HG03060 (cell line): ENCODE results near the gene RCBTB1.
A peak's percentile ranks its signal among the peaks of the same experiment; 100 is the strongest.
"Not testable (repeated sequence)": the region's sequence is repeated elsewhere in the genome, so short reads cannot be mapped to it uniquely, and the experiment has no call there.

ENCODE experiments used
- ATAC-seq: cut with Tn5 transposase; IDR thresholded peaks from one replicate; pipeline ENCODE4 v1.9.1; 2021; ENCODE audit warnings: low read depth, moderate number of reproducible peaks; ENCODE audit not compliant: unreplicated experiment

Gene RCBTB1

DNA sequence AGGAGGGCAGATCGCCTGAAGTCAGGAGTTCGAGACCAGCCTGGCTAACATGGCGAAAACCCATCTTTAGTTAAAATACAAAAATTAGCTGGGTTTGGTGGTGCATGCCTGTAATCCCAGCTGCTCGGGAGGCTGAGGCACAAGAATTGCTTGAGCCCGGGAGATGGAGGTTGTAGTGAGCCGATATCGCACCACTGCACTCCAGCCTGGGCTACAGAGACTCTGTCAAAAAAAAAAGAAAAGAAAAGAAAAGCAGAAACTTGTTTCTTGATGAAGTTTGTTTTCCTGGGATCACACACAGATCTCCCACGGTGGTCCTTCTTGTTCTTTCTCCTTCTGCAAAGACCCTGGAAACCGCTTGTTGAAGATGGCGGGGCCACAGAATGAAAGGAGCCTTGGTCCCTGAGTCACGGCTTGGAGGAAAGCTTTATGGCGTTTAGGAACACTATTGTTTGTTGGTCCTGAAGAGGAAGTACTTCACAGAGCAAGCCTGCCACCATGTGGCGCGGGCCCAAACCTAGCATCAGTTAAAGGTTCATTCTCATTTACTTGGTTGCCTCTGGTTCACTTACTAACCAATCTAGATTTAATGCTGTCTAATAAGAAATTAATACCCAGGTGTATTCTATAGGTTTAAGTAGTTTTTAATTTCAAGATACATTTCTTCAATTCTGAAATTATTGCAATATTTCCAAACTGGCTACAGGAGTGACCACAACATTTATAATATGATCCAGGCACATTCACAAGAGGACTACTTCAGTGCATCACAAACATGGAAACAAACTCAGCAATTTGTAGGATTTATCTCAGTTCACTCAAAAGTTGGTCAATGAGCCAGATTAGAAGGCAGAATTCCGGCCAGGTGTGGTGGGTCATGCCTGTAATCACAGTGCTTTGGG lies 21.6 kb upstream of the RCBTB1 start:
- peak; percentile 90 for ATAC-seq

DNA sequence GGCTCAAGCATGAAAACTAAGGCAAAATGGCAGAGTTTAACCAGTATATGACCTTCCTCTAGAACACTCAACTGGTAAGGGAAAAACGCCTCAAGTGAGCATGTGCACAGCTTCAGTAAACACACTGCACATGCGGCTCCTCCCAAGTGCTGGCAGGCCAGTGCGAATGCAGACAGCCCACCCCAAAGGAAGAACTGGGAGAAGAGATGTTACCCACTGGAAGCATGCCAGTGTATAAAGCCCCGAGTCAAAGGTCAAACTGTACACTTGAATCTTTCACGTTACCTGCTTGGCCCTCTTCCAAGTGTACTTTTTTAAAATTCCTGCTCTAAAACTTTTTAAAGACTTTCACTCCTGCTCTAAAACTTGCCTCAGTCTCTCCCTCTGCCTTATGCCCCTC lies 19.2 kb upstream of the RCBTB1 start:
- ATAC-seq = no peak

DNA sequence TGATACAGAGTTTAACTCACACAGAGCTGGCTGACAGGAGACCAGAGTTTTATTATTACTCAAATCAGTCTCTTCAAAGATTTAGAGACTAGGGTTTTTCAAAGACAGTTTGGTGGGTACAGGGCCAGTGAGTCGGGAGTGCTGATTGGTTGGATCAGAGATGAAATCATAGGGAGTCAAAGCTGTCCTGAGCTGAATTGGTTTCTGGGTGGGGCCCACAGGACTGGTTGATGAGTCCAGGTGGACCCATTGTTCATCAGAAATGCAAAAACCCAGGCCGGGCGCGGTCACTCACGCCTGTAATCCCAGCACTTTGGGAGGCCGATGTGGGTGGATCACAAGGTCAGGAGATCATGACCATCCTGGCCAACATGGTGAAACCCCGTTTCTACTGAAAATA lies 17.3 kb upstream of the RCBTB1 start:
- ATAC-seq = not testable (repeated sequence)

DNA sequence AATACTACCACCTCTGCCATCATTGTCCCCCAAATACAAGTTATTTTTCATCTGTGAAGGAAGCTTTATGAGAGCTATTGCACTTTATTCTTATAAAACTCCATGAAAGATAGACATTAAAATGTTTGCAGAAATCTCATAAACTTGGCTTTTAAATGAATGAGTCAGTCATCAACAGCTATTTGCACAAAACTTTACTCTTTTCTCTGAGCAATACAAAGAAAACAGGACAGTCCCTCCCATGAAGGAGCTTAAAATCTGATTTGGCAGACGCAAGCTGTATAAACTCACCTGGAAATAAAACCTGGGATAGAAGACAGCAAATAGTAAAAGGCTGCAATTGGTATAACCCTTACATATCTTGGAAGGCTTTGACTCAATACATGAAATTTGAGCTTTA lies 16.6 kb upstream of the RCBTB1 start:
- no peak for ATAC-seq

DNA sequence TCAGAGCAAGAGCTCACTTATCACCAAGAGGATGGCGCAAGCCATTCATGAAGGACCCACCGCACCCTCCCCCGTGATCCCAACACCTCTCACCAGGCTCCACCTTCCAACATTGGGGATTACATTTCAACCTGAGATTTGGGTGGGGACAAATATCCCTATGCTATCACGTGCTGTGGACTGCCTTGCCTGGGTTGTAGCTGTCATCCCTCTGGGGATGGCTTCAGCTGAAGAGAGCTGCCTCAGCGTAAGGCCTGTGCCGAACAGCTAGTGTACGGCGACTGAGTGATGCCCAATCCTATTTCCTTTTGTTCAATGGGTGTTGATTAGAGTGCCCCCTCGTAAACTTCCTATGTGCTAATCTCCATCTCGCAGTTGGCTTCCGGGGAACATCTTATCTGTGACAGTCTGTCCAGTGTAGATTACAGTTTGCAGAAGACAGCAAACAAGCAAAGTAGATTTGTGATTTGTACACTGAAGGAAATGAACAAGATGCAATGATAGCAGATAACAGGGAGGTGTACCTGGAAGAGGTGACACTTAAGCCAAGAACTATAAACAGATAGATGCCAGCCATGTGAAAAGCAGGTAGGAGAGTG lies 11.8 kb upstream of the RCBTB1 start:
- ATAC-seq = no peak

DNA sequence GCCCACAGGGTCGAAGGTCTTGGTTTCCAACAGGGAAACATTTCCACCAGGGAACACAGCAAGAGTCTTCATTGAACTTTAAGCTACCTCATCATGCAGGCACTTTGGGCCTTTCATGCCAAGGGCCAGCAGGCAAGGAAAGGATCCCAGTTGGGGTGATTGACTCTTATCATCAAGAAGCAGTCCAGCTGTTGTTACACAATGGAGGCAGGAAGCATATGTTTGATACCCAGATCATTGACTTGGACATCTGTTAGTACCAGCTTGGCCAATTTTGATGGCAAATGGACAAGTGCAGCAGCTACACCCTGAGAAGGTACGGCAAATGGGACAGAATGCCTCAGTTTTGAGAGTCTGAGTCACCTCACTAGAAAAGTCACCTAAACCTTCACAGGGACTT lies 10.9 kb upstream of the RCBTB1 start:
- no peak for ATAC-seq

DNA sequence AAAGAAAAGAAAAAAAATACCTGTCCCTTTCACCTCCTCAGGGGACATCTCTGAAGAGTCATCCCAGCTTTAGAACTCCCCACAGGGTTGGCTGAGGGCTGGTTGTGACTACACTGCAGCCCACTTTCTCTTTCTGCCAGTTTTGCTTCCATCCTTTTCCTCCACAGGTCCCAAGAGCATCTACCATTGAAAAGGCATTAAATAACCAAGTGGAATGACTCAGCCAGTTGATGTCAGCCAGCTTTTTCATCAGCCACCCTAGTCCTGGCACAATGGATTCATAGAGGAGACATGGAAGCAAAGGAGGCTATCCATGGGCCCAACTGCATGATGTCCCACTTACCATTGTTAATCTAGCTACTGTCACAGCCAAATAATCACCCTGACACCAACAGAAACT lies 9.2 kb upstream of the RCBTB1 start:
- ATAC-seq = no peak

DNA sequence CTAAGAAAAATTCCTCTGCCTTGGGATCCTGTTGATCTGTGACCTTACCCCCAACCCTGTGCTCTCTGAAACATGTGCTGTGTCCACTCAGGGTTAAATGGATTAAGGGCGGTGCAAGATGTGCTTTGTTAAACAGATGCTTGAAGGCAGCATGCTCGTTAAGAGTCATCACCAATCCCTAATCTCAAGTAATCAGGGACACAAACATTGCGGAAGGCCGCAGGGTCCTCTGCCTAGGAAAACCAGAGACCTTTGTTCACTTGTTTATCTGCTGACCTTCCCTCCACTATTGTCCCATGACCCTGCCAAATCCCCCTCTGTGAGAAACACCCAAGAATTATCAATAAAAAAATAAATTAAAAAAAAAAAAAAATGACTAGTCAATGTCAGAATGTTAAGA lies 8.5 kb upstream of the RCBTB1 start:
- not testable (repeated sequence) for ATAC-seq

DNA sequence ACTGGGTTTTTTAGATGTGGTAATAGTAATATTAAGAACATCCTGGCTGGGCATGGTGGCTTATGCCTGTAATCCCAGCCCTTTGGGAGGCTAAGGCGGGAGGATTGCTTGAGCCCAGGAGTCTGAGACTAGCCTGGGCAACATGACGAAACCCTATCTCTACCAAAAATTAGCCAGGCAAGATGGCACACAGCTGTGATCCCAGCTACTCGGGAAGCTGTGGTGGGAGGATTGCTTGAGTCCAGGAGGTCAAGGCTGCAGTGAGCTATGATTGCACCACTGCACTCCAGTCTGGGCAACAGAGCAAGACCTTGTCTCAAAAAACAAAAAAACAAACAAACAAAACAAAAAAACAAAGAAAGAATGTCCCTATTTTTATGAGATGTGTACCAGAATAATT lies 5.4 kb upstream of the RCBTB1 start:
- not testable (repeated sequence) for ATAC-seq

DNA sequence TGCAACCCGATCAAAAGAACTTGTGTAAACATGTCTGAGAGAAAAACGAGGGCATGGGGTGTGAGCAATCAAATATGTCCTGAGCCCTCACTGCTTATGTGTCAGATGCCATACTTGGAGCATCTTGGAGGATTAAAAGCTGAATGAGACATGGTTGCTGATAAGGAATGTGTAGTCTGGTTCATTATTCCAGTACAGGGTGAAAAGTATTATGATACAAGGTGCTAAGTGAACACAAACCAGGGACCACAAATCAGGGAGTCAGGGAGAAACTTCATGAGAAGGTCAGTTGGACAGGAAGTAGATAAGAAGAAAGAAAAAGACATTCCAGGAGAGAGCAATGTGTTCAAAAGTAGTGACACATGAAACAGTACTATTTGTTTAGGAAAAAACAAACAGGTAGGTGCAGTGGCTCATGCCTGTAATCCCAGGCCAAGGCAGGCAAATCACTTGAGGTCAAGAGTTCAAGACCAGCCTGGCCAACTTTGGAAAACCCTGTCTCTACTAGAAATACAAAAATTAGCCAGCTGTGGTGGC lies 2.0 kb upstream of the RCBTB1 start:
- ATAC-seq = no peak

DNA sequence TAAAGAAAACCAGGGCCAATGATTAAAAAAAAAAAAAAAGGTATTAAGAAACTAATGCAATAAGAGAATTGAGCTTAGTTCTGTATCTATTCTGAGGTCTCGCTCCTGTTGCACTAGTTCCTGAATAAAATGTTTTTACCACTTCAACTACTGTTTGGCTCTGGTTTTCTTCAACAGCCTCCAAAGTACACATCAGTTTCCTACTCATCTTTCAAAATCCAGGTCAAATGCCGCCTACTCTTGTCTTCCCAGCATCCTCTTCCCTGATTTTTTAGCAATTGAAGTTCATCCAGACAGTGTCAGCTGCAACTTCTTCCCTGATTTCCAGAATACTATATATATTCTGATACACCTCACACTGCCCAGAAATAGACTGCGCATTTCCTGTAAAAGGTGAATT lies 1.4 kb upstream of the RCBTB1 start:
- ATAC-seq = no peak

DNA sequence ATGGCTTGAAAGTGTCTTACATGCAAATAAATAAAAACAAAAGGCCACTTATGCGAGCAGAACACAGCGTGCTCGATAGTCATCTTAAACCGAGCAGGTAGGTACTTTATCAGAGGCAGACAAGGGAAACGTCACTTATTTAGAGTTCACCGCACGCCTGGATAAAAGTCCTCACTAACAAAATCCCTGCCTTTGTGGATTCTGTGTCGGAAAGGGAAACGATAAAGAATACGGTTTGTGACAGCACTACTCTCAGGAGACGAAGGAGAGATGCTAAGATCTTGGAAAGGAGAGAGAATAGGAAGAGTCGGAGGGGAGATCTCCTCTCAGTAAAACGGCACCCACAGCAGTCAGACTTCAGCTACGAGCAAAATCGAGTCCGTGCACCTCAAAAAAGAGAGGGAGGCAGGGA lies 581 bp downstream of the RCBTB1 start:
- no peak for ATAC-seq

DNA sequence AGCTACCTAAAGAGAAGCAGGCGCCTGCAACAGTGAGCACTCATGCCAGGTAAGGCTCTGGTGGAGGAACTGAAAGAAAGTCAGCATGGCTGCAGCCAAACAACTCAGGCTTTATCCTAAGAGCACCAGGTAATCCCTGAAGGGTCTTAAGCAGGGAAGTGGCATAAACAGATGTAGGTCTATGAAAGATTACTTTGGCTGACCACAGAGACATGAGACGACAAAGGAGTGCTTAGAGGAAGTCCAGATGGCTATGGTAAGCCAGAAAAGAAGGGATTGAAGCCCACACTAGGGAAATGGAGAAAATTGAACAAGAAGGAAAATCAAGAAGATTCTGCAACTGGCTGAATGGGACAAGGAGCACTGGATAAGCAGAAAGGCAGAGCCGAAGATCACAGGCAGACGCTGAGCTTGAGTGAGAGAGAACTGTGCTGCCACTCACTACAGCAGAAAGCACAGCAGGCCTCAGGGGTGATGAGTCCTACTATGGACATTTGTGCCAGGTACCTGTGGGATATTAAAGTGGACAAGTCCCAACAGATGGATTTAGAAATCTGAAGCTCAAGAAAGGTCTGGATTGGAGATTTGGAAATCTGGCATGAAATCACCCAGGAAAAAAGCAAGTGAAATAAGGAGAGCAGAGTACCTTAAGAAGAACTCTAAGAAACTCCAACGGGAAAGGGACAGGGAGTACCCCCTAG lies 4.2 kb downstream of the RCBTB1 start:
- no peak for ATAC-seq

DNA sequence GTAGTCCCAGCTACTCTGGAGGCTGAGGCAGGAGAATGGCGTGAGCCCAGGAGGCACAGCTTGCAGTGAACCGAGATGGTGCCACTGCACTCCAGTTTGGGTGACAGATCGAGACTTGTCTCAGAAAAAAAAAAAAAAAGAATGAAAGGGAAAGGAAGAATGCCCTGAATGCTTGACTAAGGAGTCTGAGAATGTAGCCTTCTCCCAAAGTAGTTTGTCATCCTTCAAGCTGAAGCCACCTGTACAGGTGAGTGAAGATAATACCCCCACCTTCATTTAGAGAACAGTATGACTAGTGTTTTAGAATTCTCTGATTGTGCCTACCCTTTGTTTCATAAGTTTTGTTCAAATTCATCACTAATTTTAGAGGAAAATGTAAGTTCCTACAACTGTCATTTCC lies 5.9 kb downstream of the RCBTB1 start:
- no peak for ATAC-seq

DNA sequence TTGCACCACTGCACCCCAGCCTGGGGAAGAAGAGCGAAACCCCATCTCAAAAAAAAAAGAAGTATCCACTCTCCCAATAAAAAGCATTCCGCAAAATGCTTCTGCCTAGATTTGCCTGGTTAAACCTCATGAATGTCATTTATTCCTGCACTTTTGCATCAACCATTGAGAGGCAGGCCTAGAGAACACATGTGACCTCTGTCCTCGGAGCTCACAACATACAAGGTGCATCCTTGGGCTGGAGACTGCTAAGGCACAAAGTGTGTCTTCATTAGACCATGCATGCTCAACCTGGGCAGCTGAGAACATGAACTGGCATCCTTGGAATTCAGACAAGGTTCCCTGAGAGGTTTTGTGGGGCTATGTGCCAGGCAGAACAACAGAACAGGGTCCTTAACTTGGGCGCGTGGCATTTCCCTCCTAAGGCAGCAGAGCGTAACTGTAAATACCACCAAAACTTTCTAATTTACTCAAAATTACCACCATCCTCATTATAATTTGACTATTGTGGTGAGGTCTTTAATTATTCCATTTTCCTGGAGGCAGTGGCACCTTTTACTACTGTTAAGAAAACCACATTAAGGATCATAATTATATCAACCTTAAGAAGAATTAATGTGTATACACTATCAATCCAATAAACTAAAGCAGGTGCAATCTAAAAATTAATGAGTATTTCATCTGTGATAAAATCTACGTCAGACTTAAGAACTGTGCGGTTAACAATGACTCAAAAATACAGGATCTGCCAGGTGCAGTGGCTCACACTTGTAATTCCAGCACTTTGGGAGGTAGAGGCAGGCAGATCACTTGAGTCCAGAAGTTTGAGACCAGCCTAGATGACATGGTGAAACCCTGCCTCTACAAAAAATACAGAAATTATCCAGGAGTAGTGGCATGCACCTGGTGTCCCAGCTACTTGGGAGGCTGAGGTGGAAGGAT lies 13.8 kb downstream of the RCBTB1 start:
- no peak for ATAC-seq

DNA sequence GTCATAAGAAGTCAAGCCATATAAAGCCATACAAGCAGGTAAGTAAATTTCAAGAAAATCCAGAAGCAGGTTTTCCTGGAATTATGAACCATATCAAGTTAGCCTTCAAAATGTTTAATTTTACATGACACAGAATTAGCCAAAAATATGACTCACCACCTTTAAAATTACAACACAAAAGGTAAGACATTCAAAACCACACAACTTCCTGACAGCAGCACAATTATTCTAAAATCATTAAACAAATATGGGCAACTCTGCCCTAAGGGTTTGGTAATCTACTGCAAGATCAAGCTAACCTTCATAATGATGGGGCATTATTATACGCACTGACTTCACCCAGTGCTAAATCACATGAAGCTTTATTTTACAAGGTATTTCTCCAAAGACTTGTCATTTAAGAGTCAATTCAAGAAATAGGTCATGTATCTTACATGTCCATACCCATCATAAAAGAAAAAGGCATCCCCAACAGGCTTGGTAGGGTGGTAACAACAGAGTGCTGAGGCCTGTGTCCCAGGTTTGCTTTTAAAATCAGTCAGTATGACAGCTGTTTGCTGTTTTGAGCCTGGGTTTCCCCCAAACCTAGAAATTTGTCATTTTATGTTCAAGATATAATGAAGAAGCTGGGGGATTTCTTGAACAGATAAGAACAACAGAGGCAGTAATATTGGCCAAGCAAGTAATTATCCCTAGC lies 15.2 kb downstream of the RCBTB1 start:
- ATAC-seq = no peak

DNA sequence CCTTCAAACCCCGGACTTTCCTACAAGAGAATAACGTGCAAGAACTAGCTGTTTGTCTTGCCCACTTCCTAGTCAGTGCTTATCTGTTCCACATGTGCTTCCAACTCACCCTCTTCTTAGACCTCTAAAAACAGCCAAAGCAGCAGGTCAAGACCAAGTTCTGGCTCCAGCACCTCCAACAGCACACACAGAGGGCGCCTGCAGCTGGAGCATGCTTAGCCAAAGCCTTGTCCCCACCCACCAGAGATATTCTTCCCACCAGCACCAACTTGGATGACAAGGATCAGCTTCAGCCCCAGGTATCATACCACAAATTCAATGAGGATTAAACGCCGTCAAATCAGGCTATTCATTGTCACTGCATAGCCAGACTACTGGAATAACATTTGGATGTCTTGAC lies 17.9 kb downstream of the RCBTB1 start:
- no peak for ATAC-seq

DNA sequence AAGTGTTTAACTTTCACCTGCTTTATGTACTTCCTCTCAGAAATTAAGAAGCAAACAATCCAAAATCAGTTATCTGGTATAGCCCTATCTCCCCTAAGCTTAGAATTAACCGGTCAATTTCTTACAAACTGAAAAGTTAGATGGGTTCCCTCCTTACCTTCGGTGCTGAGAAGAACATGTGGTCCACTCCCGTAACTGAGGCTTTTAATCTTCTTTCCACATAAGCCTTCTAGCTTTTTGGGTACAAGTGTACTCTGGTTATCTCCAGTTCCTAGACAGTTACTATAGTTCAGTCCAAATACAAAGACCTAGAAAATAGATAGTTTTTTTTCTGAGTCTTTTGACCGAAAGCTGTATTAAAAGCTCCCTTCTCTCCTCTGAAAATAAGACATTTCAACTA lies 18.9 kb downstream of the RCBTB1 start:
- no peak for ATAC-seq

DNA sequence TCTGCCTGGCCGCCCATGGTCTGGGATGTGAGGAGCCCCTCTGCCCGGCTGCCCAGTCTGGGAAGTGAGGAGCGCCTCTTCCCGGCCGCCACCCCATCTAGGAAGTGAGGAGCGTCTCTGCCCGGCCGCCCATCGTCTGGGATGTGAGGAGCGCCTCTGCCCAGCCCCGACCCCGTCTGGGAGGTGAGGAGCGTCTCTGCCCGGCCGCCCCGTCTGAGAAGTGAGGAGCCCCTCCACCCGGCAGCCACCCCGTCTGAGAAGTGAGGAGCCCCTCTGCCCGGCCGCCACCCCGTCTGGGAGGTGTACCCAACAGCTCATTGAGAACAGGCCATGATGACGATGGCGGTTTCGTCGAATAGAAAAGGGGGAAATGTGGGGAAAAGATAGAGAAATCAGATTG lies 19.9 kb downstream of the RCBTB1 start:
- not testable (repeated sequence) for ATAC-seq

DNA sequence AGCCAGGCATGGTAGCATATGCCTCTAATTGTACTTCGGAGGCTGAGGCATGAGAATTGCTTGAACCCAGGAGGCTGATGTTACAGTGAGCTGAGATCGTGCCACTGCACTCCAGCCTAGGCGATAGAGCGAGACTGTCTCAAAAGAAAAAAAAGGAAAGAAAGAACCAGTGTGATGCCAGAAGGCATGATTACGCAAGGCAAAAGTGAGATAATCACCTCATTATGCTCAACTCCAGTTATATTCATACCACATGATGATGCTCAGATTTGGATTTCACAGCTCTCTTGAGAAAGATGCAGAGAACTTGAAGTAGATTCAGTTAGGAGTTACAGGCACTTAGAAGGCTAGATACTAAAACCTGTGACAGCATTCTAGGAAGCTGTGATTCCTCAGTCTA lies 21.8 kb downstream of the RCBTB1 start:
- ATAC-seq = no peak
